ENCODE results near the gene STK32B.
"Not testable (repeated sequence)": the region's sequence is repeated elsewhere in the genome, so short reads cannot be mapped to it uniquely, and the experiment has no call there.

The STK32B gene

DNA sequence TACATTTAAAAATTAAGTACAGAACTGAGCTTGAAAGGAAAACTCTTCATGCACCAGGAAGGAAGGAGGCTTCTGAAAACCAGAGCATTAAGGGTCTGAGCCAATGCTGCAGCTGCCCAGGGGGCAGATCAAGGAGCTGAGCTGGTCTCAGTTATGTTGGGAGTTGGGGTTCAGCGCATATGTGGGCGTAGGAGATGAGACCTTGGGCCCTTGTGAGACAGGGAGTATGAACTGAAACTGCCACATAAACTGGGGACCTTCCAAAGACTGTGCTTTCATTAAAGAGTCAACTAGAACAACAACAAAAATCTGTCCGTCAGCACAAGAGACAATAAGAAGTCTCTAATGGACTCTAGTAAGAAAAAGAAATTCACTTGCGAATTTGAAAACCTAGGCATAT, 226.9 kb downstream of the STK32B start:
- H3K27ac ChIP-seq, result no peak overlapping the region
- TF ChIP-seq, protein P1, sequence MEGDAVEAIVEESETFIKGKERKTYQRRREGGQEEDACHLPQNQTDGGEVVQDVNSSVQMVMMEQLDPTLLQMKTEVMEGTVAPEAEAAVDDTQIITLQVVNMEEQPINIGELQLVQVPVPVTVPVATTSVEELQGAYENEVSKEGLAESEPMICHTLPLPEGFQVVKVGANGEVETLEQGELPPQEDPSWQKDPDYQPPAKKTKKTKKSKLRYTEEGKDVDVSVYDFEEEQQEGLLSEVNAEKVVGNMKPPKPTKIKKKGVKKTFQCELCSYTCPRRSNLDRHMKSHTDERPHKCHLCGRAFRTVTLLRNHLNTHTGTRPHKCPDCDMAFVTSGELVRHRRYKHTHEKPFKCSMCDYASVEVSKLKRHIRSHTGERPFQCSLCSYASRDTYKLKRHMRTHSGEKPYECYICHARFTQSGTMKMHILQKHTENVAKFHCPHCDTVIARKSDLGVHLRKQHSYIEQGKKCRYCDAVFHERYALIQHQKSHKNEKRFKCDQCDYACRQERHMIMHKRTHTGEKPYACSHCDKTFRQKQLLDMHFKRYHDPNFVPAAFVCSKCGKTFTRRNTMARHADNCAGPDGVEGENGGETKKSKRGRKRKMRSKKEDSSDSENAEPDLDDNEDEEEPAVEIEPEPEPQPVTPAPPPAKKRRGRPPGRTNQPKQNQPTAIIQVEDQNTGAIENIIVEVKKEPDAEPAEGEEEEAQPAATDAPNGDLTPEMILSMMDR (conservative IDR thresholded peaks at IDR 0.05), result no peak
- TF ChIP-seq ZFX (IDR thresholded peaks at IDR 0.05), result no peak

DNA sequence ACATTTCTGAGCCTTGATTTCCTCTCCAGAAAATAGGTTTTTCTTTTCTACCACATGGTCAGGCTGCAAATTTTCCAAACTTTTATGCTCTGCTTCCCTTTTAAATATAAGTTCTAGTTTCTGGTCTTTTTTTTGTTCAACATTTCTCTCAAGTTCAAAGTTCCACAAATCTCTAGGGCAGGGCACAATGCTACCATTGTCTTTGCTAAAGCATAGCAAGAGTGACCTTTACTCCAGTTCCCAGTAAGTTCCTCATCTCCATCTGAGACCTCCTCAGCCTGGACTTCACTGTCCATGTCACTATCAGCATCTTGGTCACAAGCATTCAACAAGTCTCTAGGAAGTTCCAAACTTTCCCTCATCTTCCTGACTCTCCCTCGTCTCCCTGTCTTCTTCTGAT, 228.8 kb downstream of the STK32B start:
- not testable (repeated sequence) for H3K27ac ChIP-seq

DNA sequence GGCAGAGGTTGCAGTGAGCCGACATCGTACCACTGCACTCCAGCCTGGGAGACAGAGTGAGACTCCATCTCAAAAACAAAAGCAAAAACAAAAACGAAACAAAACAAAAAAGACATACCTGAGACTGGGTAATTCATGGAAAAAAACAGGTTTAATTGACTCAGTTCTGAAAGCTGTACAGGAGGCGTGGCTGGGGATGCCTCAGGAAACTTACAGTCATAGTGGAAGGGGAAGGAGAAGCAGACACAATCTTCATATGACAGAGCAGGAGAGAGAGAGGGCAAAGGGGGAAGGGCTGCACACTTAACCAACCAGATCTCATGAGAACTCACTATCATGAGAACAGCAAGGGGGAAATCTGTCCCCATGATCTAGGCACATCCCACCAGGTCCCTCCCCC, 229.5 kb downstream of the STK32B start:
- no peak overlapping the region for H3K27ac ChIP-seq
- no peak for TF ChIP-seq ZFX (IDR thresholded peaks at IDR 0.05)
- TF ChIP-seq, protein P1 (conservative IDR thresholded peaks at IDR 0.05), result no peak

DNA sequence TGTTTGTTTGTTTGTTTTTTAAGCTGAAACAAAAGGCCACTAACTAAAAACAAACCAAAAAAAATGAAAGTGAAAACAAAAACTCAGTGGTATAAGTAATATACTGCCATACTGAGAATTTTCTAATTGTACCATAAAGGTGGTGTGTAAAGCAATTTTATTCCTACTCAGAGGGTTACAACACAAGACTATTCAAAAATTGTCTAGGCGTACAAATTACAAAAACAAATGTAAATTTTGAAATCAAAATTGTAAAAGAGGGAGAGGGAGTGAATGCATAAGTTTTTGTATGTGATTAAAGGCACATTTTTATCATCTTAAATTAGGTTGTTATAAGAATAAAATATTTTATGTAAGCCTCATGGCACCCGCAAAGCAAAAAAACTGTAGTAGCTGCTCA, 232.6 kb downstream of the STK32B start:
- H3K27ac ChIP-seq, result no peak overlapping the region
- TF ChIP-seq ZFX (IDR thresholded peaks at IDR 0.05), result no peak
- TF ChIP-seq, protein P1 (conservative IDR thresholded peaks at IDR 0.05), result no peak

DNA sequence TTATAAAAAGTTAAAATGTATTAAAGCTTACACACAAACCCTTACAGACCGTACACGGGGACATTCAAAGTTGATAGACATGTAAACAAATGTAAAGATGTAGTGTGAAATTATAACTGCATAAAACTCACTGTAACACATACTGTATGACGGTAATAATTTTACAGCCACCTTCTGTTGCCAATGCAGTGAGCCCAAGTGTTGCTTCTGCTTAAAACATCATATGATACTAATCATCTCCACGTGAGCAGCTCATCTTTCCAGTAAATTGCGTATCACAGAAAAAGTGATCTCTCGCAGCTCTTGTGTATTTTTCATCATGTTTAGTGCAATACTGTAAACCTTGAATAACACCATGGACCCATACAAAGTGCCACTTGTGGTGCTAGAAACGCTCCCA, 233.2 kb downstream of the STK32B start:
- no peak for TF ChIP-seq ZFX (IDR thresholded peaks at IDR 0.05)
- TF ChIP-seq, protein P1 (conservative IDR thresholded peaks at IDR 0.05), result no peak
- no peak overlapping the region for H3K27ac ChIP-seq

DNA sequence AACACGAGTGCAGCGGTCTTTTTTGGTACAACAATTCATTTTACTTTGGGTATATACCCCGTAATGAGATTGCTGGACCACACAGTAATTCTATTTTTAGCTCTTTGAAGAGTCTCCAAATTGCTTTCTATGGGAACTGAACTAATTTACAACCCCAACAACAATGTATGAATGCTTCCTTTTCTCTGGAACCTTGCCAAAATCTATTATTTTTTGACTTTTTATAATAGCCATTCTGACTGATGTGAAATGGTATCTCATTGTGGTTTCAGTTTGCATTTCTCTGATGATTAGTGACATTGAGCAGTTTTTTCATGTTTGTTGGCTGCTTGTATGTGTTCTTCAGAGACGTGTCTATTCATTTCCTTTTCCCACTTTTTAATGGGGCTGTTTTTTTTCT, 240.8 kb downstream of the STK32B start:
- TF ChIP-seq, protein P1 (conservative IDR thresholded peaks at IDR 0.05), result no peak
- TF ChIP-seq ZFX (IDR thresholded peaks at IDR 0.05), result no peak
- no peak overlapping the region for H3K27ac ChIP-seq

DNA sequence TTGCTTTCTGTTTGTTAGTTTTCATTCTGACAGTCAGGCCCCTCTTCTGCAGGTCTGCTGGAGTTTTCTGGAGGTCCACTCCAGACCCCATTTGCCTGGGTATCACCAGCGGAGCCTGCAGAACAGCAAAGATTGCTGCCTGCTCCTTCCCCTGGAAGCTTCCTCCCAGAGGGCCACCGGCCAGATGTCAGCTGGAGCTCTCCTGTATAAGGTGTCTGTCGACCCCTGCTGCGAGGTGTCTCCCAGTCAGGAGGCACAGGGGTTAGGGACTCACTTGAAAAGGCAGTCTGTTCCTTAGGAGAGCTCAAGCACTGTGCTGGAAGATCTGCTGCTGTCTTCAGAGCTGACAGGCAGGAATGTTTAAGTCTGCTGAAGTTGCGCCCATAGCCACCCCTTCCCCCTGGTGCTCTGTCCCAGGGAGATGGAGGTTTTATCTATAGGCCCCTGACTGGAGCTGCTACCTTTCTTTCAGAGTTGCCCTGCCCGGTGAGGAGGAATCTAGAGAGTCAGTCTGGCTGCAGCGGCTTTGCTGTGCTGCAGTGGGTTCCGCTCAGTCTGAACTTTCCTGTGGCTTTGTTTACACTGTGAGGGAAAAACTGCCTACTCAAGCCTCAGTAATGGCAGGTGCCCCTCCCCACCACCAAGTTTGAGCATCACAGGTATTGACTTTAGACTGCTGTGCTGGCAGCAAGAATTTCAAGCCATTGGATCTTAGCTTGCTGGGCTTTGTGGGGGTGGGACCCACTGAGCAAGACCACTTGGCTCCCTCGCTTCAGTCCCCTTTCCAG, 246.9 kb downstream of the STK32B start:
- not testable (repeated sequence) for H3K27ac ChIP-seq

DNA sequence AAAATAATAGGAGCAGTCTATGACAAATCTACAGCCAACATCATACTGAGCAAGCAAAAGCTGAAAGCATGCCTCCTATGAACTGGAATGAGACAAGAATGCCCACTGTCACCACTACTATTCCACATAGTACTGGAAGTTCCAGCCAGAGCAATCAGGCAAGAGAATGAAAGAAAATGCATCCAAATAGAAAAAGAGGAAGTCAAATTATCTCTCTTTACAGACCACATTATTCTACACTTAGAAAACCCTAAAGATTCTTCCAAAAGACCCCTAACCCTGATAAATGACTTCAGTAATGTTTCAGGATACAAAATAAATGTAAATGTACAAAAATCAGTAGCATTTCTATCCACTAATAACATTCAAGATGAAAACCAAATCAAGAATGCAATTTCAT, 249.0 kb downstream of the STK32B start:
- H3K27ac ChIP-seq, result no peak overlapping the region
- TF ChIP-seq, protein P1 (conservative IDR thresholded peaks at IDR 0.05), result no peak
- TF ChIP-seq ZFX (IDR thresholded peaks at IDR 0.05), result no peak

Measured in C4-2B (cell line).